ENCODE results near the gene TNNT3. TPM values are rescaled to one million over a fixed set of nuclear protein-coding genes. Genes with fewer than 3 reads are reported as not detected.

The TNNT3 gene
- total and polyA plus RNA-seq, 2 of the 4 experiments (the other 2 are of a cell fraction): not detected

DNA sequence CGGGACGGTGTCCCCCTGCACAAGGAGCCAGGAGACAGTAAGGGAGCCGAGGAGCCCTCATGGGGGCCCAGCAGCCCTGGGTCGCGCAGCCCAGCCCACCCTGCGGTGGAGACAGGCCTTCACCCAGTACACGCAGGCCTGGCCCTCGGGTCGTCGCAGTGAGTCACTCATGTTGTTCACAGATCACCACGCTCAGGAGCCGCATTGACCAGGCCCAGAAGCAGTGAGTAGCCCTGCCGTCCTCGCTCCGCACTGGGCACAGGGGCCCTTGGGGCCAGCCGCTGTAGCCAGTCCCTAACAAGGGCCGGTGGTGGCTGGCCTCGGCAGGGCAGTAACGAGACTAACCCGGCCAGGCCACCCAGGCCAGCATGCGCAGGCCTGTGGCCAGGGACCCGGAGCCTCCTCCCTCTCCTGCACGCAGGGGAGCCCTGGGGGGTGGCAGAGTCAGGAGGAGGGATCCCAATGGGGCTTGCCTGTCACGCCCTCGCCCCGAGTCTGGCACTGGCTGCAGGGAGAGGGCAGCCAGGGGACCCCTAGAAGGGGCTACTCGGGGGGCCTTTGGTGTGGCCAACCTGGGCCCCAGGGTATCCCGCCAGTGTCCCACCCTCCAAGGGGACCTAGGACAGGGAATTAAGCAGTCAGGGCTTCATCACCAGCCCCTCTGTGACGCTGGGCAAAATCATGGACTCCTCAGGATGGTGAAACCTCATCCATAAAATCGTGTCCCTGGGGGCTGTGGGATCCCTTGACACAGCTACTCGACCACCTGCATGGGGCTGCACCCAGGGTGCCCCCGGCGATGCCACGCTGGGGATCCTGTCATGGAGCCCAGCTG is 17.5 kb downstream of the TNNT3 start:
- CTCF ChIA-PET: no interaction called here
- Histone ChIP-seq H4K5ac (ENCODE audit: low read depth, low read length) (no peak overlapping the region), H2BK20ac (ENCODE audit: low read depth, low read length) (no peak overlapping the region), H3K18ac (ENCODE audit: low read depth, low read length) (no peak overlapping the region), H3K4me3 (ENCODE audit: insufficient read depth, low read depth, low read length) (no peak overlapping the region), H2AFZ (replicated peaks; ENCODE audit: low read length, poor library complexity) (no peak overlapping the region), H3K27me3 (ENCODE audit: control insufficient read depth, insufficient read depth, low read length) (peaks cover 11% of the 10 kb centered on the region; the same call in 1 of the 2 replicates), H3K56ac (ENCODE audit: extremely low read depth, insufficient read depth, low read length) (no peak overlapping the region), H3K4ac (ENCODE audit: low read depth, low read length) (no peak overlapping the region), H3K36me3 (ENCODE audit: control insufficient read depth, insufficient read depth, low read length) (no peaks in the 10 kb centered on the region), H4K20me1 (ENCODE audit: insufficient read depth, low read length) (no peaks in the 10 kb centered on the region), H2BK5ac (ENCODE audit: low read depth, low read length, poor library complexity, severe bottlenecking) (no peak overlapping the region), H3K79me1 (ENCODE audit: low read depth in 1 of 2, low read length in 2 of 2) (no peaks in the 10 kb centered on the region), H3K27ac (ENCODE audit: insufficient read depth, low read length) (no peak overlapping the region), H4K8ac (ENCODE audit: low read depth in 2 of 2, low read length in 2 of 2) (no peak overlapping the region), H3K9me1 (ENCODE audit: insufficient read depth, low read length) (no peaks in the 10 kb centered on the region), H3K9ac (ENCODE audit: low read depth, low read length) (no peak overlapping the region), H4K91ac (ENCODE audit: insufficient read depth, low read depth, low read length) (no peak overlapping the region), H3K23ac (ENCODE audit: low read depth, low read length) (no peak overlapping the region), H3K14ac (replicated peaks; ENCODE audit: low read depth, low read length) (no peak overlapping the region), H2BK120ac (ENCODE audit: low read depth, low read length) (no peak overlapping the region), H2AK5ac (ENCODE audit: low read depth, low read length) (no peak overlapping the region), H2AK9ac (replicated peaks; ENCODE audit: low read depth, low read length, poor library complexity) (no peak overlapping the region), H3K4me1 (ENCODE audit: control insufficient read depth, insufficient read depth, low read length) (no peaks in the 10 kb centered on the region), H3K9me3 (ENCODE audit: control insufficient read depth, insufficient read depth, low read length) (no peaks in the 10 kb centered on the region), H3K4me2 (ENCODE audit: low read depth, low read length) (no peak overlapping the region), H2BK15ac (ENCODE audit: low read depth, low read length) (no peak overlapping the region)
- POLR2A ChIA-PET (ENCODE audit: unreplicated experiment): no interaction called here
- intact Hi-C loops (cut with micrococcal nuclease) (no loop called here), dilution Hi-C loops (cut with HindIII; ENCODE audit: low sequenced_read_pairs, unreplicated experiment) (no loop called here), in situ Hi-C loops (cut with MboI; ENCODE audit: low sequenced_read_pairs) (no loop called here)
- no peak for TF ChIP-seq SMC3 (IDR thresholded peaks at IDR 0.05; ENCODE audit: low read depth, low read length)
- TF ChIP-seq RFX5 (IDR thresholded peaks at IDR 0.05; ENCODE audit: low read depth, low read length): no peak
- TF ChIP-seq BHLHE40 (IDR thresholded peaks at IDR 0.05; ENCODE audit: low read depth, low read length): no peak
- no peak for TF ChIP-seq RCOR1 (IDR thresholded peaks at IDR 0.05; ENCODE audit: insufficient replicate concordance, low read length)
- no peak for TF ChIP-seq ELK1 (IDR thresholded peaks at IDR 0.05; ENCODE audit: borderline replicate concordance, low read depth, low read length)
- no peak for TF ChIP-seq CEBPB (IDR thresholded peaks at IDR 0.05; ENCODE audit: low read depth, low read length)
- no peak for TF ChIP-seq MAFK (IDR thresholded peaks at IDR 0.05; ENCODE audit: low read depth, low read length)
- no peak for TF ChIP-seq FOS (IDR thresholded peaks at IDR 0.05; ENCODE audit: low read depth, low read length)
- no peak for TF ChIP-seq NFE2L2 (IDR thresholded peaks at IDR 0.05; ENCODE audit: low read depth, low read length)
- no peak for TF ChIP-seq CHD1 (IDR thresholded peaks at IDR 0.05; ENCODE audit: low read depth, low read length)
- TF ChIP-seq, protein P1, sequence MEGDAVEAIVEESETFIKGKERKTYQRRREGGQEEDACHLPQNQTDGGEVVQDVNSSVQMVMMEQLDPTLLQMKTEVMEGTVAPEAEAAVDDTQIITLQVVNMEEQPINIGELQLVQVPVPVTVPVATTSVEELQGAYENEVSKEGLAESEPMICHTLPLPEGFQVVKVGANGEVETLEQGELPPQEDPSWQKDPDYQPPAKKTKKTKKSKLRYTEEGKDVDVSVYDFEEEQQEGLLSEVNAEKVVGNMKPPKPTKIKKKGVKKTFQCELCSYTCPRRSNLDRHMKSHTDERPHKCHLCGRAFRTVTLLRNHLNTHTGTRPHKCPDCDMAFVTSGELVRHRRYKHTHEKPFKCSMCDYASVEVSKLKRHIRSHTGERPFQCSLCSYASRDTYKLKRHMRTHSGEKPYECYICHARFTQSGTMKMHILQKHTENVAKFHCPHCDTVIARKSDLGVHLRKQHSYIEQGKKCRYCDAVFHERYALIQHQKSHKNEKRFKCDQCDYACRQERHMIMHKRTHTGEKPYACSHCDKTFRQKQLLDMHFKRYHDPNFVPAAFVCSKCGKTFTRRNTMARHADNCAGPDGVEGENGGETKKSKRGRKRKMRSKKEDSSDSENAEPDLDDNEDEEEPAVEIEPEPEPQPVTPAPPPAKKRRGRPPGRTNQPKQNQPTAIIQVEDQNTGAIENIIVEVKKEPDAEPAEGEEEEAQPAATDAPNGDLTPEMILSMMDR (conservative IDR thresholded peaks at IDR 0.05; ENCODE audit: low read depth, low read length): no peak
- TF ChIP-seq, protein P2, sequence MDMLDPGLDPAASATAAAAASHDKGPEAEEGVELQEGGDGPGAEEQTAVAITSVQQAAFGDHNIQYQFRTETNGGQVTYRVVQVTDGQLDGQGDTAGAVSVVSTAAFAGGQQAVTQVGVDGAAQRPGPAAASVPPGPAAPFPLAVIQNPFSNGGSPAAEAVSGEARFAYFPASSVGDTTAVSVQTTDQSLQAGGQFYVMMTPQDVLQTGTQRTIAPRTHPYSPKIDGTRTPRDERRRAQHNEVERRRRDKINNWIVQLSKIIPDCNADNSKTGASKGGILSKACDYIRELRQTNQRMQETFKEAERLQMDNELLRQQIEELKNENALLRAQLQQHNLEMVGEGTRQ (IDR thresholded peaks at IDR 0.05; ENCODE audit: low read depth, low read length): no peak
- no peak for TF ChIP-seq MXI1 (IDR thresholded peaks at IDR 0.05; ENCODE audit: borderline replicate concordance, low read depth, low read length)
- TF ChIP-seq RAD21 (IDR thresholded peaks at IDR 0.05; ENCODE audit: low read length): no peak
- TF ChIP-seq POLR2A (IDR thresholded peaks at IDR 0.05; ENCODE audit: low read depth, low read length): no peak
- no peak for TF ChIP-seq MAZ (IDR thresholded peaks at IDR 0.05; ENCODE audit: borderline replicate concordance, low read depth, low read length)
- WGBS, 2 experiments (ENCODE audit: extremely low coverage in 2 of 2, insufficient read length in 1 of 2): 74% methylated on average over 10 of the region's 34 CpGs; no CpG with 5 or more reads in 1 of the 2 experiments
- ATAC-seq (ENCODE audit: low read depth) (no peak), DNase-seq (no peak)
- BruUV-seq (replicated peaks): no TSS peak

Data from IMR-90 (cell line).